ENCODE data around the gene PI16.
A peak's percentile ranks its signal among the peaks of the same experiment; 100 is the strongest.

PI16 gene

GRCh38 chr6:36954262-36954931 is at the start of gene PI16:
PI16 (plus strand) TSS chr6:36954738; CDS start chr6:36954761, 23 bp downstream.
- H3K4me3 ChIP-seq (ENCODE audit: low read depth, low read length) = no peak within 1 kb of the TSS
- no peak for TF ChIP-seq CTCF (IDR thresholded peaks at IDR 0.05; ENCODE audit: insufficient read depth, low read depth, low read length, missing control alignments)
- no peak for DNase-seq (ENCODE audit: low read depth)

GRCh38 chr6:36904851-36905393 is 49.6 kb upstream of the PI16 start:
- TF ChIP-seq CTCF (IDR thresholded peaks at IDR 0.05; ENCODE audit: insufficient read depth, low read depth, low read length, missing control alignments) = no peak
- no peak for DNase-seq (ENCODE audit: low read depth)
- H3K4me3 ChIP-seq (ENCODE audit: low read depth, low read length) = no peak overlapping the region

GRCh38 chr6:36906539-36907325 is 47.8 kb upstream of the PI16 start:
- no peak overlapping the region for H3K4me3 ChIP-seq (ENCODE audit: low read depth, low read length)
- TF ChIP-seq CTCF (IDR thresholded peaks at IDR 0.05; ENCODE audit: insufficient read depth, low read depth, low read length, missing control alignments) = no peak
- DNase-seq (ENCODE audit: low read depth) = no peak

- DNase-seq (ENCODE audit: low read depth) = no peak
- no peak overlapping the region for H3K4me3 ChIP-seq (ENCODE audit: low read depth, low read length)
- no peak for TF ChIP-seq CTCF (IDR thresholded peaks at IDR 0.05; ENCODE audit: insufficient read depth, low read depth, low read length, missing control alignments)
Observed at GRCh38 chr6:36907781-36908180, 46.8 kb upstream of the PI16 start.

- no peak for TF ChIP-seq CTCF (IDR thresholded peaks at IDR 0.05; ENCODE audit: insufficient read depth, low read depth, low read length, missing control alignments)
- DNase-seq (ENCODE audit: low read depth) = no peak
Observed at GRCh38 chr6:36908747-36909146, 45.8 kb upstream of the PI16 start.

GRCh38 chr6:36912030-36912454 is 42.5 kb upstream of the PI16 start:
- no peak overlapping the region for H3K4me3 ChIP-seq (ENCODE audit: low read depth, low read length)
- peak; percentile 44 for DNase-seq (ENCODE audit: low read depth)
- no peak for TF ChIP-seq CTCF (IDR thresholded peaks at IDR 0.05; ENCODE audit: insufficient read depth, low read depth, low read length, missing control alignments)

More at GRCh38 chr6:36908747-36909146, 45.8 kb upstream of the PI16 start:
- no peak overlapping the region for H3K4me3 ChIP-seq (ENCODE audit: low read depth, low read length)

Measured in GM12865 (cell line).